ENCODE measurements around the gene TLNRD1.
A peak's percentile ranks its signal among the peaks of the same experiment; 100 is the strongest.
"Not testable (repeated sequence)": the region's sequence is repeated elsewhere in the genome, so short reads cannot be mapped to it uniquely, and the experiment has no call there.

TLNRD1 gene

DNA sequence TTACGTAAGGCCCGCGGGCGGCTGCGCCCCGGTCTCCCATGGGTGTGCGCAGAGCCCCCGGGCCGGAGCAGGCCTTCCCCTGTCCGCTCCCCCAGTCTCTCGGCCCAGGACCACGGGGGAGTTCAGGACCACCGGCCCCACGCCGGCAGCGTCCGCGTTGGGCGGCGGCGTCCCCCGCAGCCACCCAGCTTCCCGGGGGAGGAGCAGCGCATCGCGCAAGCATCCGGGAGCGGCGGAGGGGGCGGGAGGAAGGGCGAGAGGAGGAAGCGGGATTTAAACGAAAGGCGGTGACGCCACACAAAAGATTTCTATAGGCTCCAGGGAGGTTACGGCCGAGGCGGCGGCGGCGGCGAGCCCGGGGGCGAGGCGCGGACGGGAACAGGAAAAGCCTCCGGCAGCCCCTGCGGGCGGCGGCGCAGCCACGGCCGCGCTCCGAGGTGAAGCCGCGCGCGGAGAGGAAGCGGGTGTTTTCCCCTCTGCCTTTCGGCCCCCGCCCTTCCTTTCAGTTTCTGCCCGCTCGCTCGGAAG lies at the start of gene TLNRD1:
TSS of gene TLNRD1 (plus strand) at position 300 of the 528 bp plus-strand sequence. CDS start 1,349 bp downstream, outside the sequence.
- no peak for DNase-seq (ENCODE audit: low read depth, low spot score)

GRCh38 chr15:80951941-80952340 lies 48.8 kb upstream of the TLNRD1 start:
- no peak for DNase-seq (ENCODE audit: low read depth, low spot score)

DNA sequence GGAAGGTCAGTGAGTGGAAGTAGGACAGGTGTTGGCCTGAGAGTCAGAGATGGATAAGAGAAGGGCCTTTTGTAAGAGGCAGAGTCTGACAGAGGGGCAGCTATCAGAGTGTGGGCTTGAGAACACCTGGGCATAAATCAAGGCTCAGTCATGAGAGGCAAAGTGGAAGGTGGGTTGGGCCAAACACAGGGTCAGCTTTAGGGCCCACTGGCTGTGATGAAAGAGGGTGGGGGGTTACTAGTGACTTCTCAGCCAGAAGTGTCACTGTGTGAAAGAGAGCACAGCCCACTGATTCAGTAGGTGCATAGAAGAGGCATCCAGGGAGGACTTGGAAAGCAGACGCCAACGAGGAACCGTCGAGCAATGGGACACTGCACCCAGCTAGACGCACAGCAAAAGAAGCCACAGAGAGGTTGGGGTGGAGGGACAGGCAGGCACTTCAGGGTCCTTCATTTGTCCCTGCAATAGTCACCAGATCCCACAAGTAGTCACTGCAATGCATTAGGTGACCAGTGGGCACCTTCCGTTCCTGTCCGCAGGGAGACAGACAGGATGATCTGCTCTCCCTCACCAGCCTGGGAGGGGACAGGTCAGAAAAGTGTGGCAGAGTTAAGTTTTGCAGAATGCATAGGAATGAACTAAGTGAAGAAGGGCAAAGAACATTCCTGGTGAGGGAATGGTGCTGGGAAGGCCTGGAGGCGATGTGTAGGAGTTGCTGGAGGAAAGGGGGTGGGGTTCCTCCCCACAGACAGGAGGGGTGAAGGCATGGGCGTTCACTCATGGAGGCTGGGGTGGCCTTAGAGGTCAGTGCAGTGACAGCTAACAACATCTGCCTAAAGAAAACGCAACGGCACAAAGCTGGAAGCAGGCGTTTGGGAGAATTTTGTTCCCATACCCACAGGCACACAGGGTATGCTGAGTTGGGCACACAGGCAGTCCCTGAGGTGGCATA lies 47.4 kb upstream of the TLNRD1 start:
- DNase-seq (ENCODE audit: low read depth, low spot score): no peak

DNA sequence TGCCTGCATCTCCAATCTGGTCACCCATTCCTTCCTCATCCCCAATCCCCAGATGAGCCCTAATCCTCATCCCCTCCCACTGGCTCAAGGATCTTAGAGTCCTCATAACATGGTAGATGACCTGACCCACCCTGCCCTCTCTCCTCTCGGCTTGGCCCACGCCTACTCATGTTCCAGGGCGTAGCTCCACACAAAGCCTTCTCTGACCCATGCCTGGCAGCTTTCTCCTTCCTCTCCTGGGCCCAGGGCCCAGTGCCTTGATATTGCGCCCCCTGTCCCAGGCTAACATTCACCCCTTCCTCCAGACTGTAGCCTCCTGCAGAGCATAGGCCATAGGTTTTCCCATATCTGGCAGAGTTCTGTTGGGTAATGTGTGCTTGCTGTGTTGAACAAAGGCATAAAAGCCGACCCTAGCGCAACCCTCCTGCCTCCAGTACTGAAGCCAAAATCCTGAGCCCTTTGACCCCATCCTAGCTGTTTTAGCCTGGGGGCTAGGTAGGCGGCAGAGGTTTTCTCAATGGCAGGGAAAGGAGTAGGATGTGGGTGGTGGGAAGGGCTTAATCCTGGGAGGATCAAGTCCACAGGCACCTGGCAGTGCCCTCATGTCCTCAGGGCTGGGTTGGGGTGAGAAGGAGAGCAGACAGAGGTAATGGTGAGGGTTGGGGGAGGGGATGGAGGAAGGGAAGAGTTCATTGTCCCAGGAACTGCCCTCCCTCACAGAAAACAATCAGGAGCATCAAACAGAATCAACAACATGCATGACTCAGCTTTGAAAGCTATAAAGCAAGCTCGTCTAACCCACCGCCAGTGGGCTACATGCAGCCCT lies 46.6 kb upstream of the TLNRD1 start:
- DNase-seq (ENCODE audit: low read depth, low spot score): peak; percentile 69

- not testable (repeated sequence) for DNase-seq (ENCODE audit: low read depth, low spot score)
Measured at GRCh38 chr15:80955571-80956452, 44.9 kb upstream of the TLNRD1 start.

DNA sequence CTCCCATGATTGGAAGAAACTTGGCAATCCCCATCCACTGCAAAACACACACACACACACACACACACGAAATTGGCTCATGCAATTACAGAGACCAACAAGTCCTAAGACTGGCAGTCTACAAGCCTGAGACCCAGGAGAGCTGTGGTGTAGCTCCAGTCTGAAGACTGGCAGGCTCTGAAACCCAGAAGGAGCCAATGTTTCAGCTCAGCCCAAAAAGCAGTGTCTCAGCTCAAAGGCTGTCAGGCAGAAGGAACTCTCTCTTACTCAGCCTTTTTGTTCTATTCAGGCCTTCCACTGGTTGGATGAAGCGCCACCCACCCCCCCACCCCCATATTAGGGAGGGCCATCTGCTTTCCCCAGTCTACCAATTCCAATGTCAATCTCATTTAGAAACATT lies 43.2 kb upstream of the TLNRD1 start:
- DNase-seq (ENCODE audit: low read depth, low spot score): no peak

DNA sequence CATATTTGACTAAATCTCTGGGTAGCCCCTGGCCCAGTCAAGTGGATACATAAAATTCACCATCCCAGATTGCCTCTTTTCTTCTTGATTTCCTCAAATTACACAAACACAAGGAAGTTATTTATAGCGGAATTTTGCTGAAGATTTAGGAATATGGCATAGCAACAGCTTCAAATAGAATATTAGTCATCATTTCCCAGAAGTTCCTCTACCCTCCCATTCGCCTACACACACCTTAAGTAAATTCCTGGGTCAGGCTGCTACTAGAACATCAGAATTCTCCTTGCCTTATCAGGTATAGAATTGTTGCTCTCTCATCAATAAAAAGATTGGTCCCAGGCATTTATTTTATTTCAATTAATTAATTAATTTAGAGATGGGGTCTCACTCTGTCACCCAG lies 42.7 kb upstream of the TLNRD1 start:
- DNase-seq (ENCODE audit: low read depth, low spot score): no peak

DNA sequence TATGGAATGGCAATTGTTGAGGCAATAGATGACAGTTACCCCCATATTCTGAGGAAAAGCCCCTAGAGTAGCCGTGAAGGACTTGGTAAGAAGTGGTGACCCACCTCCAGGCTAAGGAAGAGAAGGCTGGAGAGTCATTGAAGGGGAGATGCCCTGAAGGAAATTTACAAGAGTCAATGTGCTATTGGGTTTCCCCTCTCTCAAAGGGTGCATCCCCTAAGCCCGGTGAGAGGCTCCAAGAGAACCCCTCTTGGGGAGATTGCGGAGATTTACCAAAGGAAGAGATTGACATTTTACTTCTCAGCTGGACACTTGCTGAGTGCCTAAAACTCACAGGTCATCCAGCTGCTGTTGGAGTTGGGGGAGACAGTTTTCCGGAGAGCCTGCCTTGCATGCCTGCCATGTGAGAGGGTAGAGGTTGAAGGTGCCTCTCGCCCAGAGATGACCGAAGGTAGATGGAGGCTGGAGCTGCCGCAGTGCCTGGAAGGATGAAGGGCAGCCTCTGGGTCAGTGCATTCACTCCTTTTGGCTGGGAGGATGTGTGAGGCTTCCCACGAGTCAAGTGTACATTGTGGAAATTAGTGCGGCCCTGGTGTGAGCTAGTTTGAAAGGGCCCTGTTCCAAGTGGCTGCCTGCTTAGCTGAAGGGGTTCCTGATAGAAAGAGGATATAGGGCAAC lies 41.8 kb upstream of the TLNRD1 start:
- no peak for DNase-seq (ENCODE audit: low read depth, low spot score)

GRCh38 chr15:80965454-80965853 lies 35.3 kb upstream of the TLNRD1 start:
- not testable (repeated sequence) for DNase-seq (ENCODE audit: low read depth, low spot score)

DNA sequence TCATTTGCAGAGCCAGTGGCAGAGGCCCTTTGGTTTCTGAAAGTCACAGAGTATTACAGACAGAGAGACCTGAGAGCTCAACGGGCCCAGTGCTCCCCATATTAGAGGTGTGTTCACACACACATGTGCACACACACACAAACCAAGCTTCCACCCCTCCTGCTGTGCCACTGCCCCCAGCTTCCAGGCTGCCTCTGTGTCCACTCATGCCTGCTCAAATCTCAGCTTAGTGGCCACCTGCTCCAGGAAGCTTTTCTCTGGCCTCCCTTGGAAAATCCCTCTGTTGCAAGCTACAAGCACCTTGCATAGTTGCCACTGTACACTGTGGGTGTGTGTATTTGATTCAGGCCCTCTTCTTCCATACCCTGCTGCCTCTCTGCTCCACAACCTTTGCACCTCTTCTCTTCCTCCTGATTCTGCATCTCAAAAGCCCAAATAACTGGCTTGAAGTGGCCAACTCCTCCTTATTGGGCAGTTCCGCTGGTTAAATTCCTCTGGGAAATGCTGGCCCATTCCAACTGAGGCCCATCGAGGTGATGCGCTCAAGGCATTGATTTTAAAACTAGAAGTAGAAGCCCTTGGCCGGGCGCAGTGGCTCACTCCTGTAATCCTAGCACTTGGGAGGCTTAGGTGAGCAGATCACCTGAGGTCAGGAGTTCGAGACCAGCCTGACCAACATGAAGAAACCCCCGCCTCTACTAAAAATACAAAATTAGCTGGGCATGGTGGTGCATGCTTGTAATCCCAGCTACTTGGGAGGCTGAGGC lies 34.1 kb upstream of the TLNRD1 start:
- no peak for DNase-seq (ENCODE audit: low read depth, low spot score)

GRCh38 chr15:80967451-80967850 lies 33.3 kb upstream of the TLNRD1 start:
- no peak for DNase-seq (ENCODE audit: low read depth, low spot score)

DNA sequence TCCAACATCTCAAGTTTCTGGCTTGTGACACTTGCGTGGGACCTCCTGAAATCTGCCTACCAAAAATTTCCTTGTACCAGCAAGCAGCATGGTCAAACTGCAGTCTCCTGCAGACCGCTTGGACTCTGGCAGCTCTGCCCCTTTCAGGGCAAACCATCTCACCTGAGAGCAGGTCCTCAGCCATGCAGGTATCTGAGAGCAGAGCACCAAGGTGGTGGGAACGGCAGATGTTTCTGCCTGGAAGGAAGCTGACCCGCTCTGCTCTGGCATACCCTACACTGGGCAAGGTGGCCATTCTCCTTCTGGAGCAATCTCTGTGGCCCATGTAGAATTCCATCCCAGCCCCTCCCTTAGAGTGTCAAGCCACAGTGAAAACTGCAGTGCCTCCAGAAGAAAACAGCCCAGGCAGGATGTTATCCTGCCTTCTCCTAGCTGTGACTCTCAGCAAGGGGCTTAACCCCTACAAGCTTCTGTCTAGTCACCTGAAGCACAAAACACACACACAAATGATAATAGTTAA lies 32.7 kb upstream of the TLNRD1 start:
- DNase-seq (ENCODE audit: low read depth, low spot score): no peak

DNA sequence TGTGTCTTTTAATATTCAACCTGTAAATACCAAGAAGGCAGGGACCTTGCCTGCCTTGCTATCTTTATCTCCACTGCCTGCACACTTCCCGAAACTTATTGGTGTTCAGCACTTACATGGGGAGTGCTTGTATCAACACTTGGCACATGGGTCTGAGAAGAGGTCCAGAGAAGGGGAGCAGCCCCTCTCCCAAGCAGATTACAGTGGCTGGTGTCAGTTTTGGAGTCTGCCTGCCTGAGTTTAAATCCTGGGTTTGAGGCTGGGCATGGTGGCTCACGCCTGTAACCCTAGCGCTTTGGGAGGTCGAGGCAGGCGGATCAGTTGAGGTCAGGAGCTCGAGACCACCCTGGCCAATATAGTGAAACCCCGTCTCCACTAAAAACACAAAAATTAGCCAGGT lies 31.4 kb upstream of the TLNRD1 start:
- DNase-seq (ENCODE audit: low read depth, low spot score): no peak

- DNase-seq (ENCODE audit: low read depth, low spot score): no peak
Measured at GRCh38 chr15:80970018-80970657, 30.6 kb upstream of the TLNRD1 start.

GRCh38 chr15:80970658-80971057 lies 30.1 kb upstream of the TLNRD1 start:
- no peak for DNase-seq (ENCODE audit: low read depth, low spot score)

- no peak for DNase-seq (ENCODE audit: low read depth, low spot score)
Measured at GRCh38 chr15:80971143-80971542, 29.6 kb upstream of the TLNRD1 start.

DNA sequence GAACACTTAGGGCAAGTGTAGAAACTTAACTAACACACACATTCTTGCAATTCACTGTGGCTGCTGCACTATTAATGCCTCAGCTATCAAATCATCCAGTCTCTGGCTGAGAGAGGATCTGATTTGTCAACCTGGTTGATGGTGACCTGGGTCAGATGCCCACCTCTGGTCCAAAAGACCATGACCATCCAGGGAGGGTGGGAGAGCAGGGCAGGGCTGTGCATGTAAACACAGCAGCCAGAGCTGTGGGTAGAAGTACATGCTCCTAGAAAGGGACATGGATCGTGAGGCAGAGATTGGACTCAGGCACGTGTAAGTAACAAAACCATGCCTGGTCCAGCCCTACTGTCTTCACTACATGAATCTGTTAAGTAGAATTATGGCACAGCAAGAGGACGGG lies 28.4 kb upstream of the TLNRD1 start:
- DNase-seq (ENCODE audit: low read depth, low spot score): no peak

DNA sequence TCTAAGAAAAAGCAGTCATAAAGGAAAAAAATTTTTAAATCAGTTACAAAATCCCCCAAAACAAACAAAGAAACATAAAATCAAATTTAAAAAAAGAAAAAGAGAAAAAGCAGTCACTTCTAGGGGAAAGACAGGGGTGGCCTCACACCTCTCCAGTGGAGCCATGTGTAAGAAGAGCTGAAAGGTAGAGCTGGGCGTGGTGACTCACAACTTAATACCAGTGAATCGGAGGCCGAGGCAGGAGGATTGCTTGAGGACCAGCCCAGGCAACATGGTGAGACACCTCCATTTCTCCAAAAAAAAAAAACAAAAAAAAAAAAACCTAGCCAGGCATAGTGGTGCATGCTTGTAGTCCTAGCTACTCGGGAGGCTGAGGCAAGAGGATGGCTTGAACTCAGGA lies 25.8 kb upstream of the TLNRD1 start:
- no peak for DNase-seq (ENCODE audit: low read depth, low spot score)

GRCh38 chr15:80976851-80977250 lies 23.9 kb upstream of the TLNRD1 start:
- no peak for DNase-seq (ENCODE audit: low read depth, low spot score)

Measured in iPS DF 19.7 (cell line).